ENCODE measurements around the gene RFTN1. TPM values are rescaled to one million over a fixed set of nuclear protein-coding genes. Genes with fewer than 3 reads are reported as not detected.

Gene RFTN1
- total RNA-seq, 1 experiment from 2014 or later = 2.2 TPM

DNA sequence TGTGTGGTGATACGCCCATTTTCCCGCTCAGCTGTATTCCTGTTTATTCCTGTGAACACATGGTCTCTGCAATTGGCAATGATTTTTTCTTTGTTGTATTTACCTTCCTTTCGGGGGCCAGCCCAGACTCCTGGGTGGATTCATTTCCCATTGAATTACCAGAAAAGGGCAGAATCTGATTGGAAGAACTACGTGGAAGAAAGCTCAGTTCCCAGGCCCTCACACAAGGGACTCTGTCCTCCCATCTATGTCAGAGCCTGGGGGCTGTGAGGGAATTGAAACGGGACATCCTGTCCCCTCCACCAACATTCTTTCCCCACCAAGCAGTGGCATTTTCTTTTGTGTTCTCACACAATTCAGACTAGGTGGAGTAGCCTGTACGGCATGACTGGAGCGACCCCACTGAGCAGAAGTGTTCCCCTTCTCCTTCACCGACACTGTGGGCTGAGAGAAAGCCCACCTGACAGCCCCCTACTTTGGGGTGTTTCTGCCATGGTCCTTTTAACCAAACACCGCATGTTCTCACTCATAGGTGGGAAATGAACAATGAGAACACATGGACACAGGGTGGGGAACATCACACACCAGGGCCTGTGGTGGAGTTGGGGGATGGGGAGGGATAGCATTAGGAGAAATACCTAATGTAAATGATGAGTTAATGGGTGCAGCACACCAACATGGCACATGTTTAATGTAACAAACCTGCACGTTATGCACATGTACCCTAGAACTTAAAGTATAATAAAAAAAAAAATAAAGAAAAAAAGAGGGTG, 32.1 kb upstream of the RFTN1 start:
- H3K23me2 ChIP-seq (ENCODE audit: insufficient read length, low read depth, low read length, poor library complexity, severe bottlenecking) = no peaks in the 10 kb centered on the region
- H2BK5ac ChIP-seq (ENCODE audit: insufficient read length, low read length) = no peak overlapping the region
- H3T11ph ChIP-seq (ENCODE audit: low read length) = no peak overlapping the region
- no peak overlapping the region for H4K8ac ChIP-seq (replicated peaks; ENCODE audit: insufficient read length, low read depth, low read length)
- TF ChIP-seq, protein P1, sequence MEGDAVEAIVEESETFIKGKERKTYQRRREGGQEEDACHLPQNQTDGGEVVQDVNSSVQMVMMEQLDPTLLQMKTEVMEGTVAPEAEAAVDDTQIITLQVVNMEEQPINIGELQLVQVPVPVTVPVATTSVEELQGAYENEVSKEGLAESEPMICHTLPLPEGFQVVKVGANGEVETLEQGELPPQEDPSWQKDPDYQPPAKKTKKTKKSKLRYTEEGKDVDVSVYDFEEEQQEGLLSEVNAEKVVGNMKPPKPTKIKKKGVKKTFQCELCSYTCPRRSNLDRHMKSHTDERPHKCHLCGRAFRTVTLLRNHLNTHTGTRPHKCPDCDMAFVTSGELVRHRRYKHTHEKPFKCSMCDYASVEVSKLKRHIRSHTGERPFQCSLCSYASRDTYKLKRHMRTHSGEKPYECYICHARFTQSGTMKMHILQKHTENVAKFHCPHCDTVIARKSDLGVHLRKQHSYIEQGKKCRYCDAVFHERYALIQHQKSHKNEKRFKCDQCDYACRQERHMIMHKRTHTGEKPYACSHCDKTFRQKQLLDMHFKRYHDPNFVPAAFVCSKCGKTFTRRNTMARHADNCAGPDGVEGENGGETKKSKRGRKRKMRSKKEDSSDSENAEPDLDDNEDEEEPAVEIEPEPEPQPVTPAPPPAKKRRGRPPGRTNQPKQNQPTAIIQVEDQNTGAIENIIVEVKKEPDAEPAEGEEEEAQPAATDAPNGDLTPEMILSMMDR (conservative IDR thresholded peaks at IDR 0.05) = no peak
- H2BK12ac ChIP-seq (ENCODE audit: insufficient read length, low read depth, low read length) = no peak overlapping the region
- no peaks in the 10 kb centered on the region for H4K20me1 ChIP-seq (ENCODE audit: control insufficient read depth, insufficient read depth, insufficient read length)
- no peak overlapping the region for H3K23ac ChIP-seq (ENCODE audit: insufficient read length, low read depth, low read length)
- no peak overlapping the region for H3K56ac ChIP-seq (ENCODE audit: insufficient read length, low read depth, low read length)
- no peak for DNase-seq
- Mint-ChIP-seq H3K4me1 (peaks cover 20% of the 10 kb centered on the region in 2 experiments), H3K27me3 (ENCODE audit: low read depth) (peaks cover 3% of the 10 kb centered on the region; the same call in 1 of the 2 replicates), H3K4me3 (no peak overlapping the region), H3K36me3 (ENCODE audit: insufficient read depth in 1 of 3, low read depth in 3 of 3) (no peaks in the 10 kb centered on the region), H3K9me3 (no peaks in the 10 kb centered on the region), H3K27ac (peak overlapping the region in 1 of 3 experiments; percentile 74; a peak in 1 of 7 replicates)
- H3K9me3 ChIP-seq (ENCODE audit: control insufficient read depth, low read depth, low read length) = no peaks in the 10 kb centered on the region
- H4K5ac ChIP-seq (ENCODE audit: insufficient read length, low read depth, low read length) = no peak overlapping the region
- H3K4ac ChIP-seq (ENCODE audit: low read depth, low read length) = no peak overlapping the region
- H3K27me3 ChIP-seq (ENCODE audit: insufficient read depth, low read length) = no peaks in the 10 kb centered on the region
- H2BK15ac ChIP-seq (ENCODE audit: low read depth, low read length) = no peak overlapping the region
- no peak overlapping the region for H2AFZ ChIP-seq (ENCODE audit: low read length)
- WGBS (ENCODE audit: extremely low coverage, insufficient read length, low lambda C conversion rate) = no CpG with 5 or more reads among the region's 10 CpGs
- no peak overlapping the region for H2BK120ac ChIP-seq (ENCODE audit: low read depth, low read length, poor library complexity, severe bottlenecking)
- no peak overlapping the region for H4K91ac ChIP-seq (ENCODE audit: insufficient read length, low read depth, low read length)
- H3K4me1 ChIP-seq (ENCODE audit: insufficient read depth, low read length) = no peaks in the 10 kb centered on the region; the same call in 1 of the 2 replicates
- no peaks in the 10 kb centered on the region for H3K79me1 ChIP-seq (ENCODE audit: insufficient read depth, low read depth, low read length, poor library complexity, severe bottlenecking)
- H3K4me2 ChIP-seq (ENCODE audit: insufficient read depth, insufficient read length, low read length) = no peak overlapping the region
- H2BK20ac ChIP-seq (ENCODE audit: low read depth, low read length, poor library complexity, severe bottlenecking) = no peak overlapping the region
- no peaks in the 10 kb centered on the region for H3K79me2 ChIP-seq (ENCODE audit: insufficient read depth, low read length)
- no peak overlapping the region for H2AK5ac ChIP-seq (ENCODE audit: insufficient read length, low read length)
- H3K14ac ChIP-seq (ENCODE audit: insufficient read depth, low read length) = no peak overlapping the region
- no peak overlapping the region for H3K18ac ChIP-seq (ENCODE audit: insufficient read length, low read depth, low read length)
- no peak overlapping the region for H3K27ac ChIP-seq (ENCODE audit: insufficient read length, low read depth, low read length)
- H3K9ac ChIP-seq (ENCODE audit: extremely low read depth, insufficient read length, low read length) = no peak overlapping the region
